Measurements from ENCODE around the gene TF. TPM values are rescaled to one million over a fixed set of nuclear protein-coding genes. Genes with fewer than 3 reads are reported as not detected.
"Not testable (repeated sequence)": the region's sequence is repeated elsewhere in the genome, so short reads cannot be mapped to it uniquely, and the experiment has no call there.

Gene TF
- total and polyA plus RNA-seq, 4 donors, result 5,045 to 9,659 (median 6,266) TPM

DNA sequence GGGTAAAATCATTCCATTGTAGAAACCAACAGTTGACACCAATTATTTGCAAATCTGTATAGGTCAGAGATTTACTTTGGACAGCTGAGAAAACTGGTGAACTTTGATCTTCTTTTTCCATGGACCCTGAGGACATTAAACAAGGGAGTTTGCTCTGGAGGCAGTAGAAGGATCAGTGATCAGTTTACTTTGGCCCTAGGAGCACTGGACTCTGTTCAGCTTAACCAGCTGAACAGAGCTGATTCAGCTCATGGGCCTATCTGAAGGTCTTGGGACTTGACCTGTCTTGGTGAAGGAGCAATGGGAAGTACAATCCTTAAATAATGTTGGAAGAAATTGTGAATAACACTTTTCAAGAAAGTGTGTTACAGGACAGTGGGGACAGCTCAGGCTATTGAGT, 15.2 kb upstream of the TF start (continued):
- peak; percentile 30 to 79 for TF ChIP-seq EGR1 (IDR thresholded peaks at IDR 0.05; ENCODE audit: low read depth in 2 of 2)
- peak; percentile 100 for TF ChIP-seq HNF4A (conservative IDR thresholded peaks at IDR 0.05)
- TF ChIP-seq HNF4G (IDR thresholded peaks at IDR 0.05), result peak; percentile 99
- TF ChIP-seq, protein P1, sequence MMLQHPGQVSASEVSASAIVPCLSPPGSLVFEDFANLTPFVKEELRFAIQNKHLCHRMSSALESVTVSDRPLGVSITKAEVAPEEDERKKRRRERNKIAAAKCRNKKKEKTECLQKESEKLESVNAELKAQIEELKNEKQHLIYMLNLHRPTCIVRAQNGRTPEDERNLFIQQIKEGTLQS (IDR thresholded peaks at IDR 0.05), result peak; percentile 55

DNA sequence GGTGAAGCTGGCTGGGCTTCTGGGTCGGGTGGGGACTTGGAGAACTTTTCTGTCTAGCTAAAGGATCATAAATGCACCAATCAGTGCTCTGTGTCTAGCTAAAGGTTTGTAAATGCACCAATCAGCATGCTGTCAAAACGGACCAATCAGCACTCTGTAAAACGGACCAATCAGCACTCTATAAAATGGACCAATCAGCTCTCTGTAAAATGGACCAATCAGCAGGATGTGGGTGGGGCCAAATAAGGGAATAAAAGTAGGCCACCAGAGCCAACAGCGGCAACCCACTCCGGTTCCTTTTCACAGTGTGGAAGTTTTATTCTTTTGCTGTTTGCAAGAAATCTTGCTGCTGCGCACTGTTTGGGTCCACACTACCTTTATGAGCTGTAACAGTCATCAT, 14.0 kb upstream of the TF start:
- H3K36me3 ChIP-seq (ENCODE audit: control insufficient read depth in 4 of 4, insufficient read depth in 3 of 4, low read depth in 1 of 4, low read length in 3 of 4); H3K4me3 ChIP-seq (ENCODE audit: low read depth in 1 of 3, low read length in 3 of 3); H3K9ac ChIP-seq (ENCODE audit: low read depth in 1 of 2, low read length in 2 of 2); DNase-seq (ENCODE audit: low spot score); H3K9me3 ChIP-seq (ENCODE audit: control insufficient read depth in 4 of 4, low read length in 3 of 4); H3K27me3 ChIP-seq (ENCODE audit: control insufficient read depth in 4 of 4, insufficient read depth in 4 of 4, low read length in 3 of 4): not testable (repeated sequence)
- TF ChIP-seq, protein P2, sequence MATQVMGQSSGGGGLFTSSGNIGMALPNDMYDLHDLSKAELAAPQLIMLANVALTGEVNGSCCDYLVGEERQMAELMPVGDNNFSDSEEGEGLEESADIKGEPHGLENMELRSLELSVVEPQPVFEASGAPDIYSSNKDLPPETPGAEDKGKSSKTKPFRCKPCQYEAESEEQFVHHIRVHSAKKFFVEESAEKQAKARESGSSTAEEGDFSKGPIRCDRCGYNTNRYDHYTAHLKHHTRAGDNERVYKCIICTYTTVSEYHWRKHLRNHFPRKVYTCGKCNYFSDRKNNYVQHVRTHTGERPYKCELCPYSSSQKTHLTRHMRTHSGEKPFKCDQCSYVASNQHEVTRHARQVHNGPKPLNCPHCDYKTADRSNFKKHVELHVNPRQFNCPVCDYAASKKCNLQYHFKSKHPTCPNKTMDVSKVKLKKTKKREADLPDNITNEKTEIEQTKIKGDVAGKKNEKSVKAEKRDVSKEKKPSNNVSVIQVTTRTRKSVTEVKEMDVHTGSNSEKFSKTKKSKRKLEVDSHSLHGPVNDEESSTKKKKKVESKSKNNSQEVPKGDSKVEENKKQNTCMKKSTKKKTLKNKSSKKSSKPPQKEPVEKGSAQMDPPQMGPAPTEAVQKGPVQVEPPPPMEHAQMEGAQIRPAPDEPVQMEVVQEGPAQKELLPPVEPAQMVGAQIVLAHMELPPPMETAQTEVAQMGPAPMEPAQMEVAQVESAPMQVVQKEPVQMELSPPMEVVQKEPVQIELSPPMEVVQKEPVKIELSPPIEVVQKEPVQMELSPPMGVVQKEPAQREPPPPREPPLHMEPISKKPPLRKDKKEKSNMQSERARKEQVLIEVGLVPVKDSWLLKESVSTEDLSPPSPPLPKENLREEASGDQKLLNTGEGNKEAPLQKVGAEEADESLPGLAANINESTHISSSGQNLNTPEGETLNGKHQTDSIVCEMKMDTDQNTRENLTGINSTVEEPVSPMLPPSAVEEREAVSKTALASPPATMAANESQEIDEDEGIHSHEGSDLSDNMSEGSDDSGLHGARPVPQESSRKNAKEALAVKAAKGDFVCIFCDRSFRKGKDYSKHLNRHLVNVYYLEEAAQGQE (IDR thresholded peaks at IDR 0.05), result peak; percentile 21
- peak; percentile 31 for TF ChIP-seq SP1 (IDR thresholded peaks at IDR 0.05)
- 56% methylated on average over 6 of the region's 6 CpGs for WGBS
- H3K4me1 ChIP-seq (ENCODE audit: control insufficient read depth in 4 of 4, insufficient read depth in 4 of 4, low read length in 3 of 4), result peaks cover 20 to 57% (median 52%) of the 10 kb centered on the region in 4 donors
- H3K27ac ChIP-seq (ENCODE audit: low read depth in 1 of 2, low read length in 2 of 2), result peak overlapping the region; percentile 64 to 79

GRCh38 chr3:133733226-133733625, 13.0 kb upstream of the TF start:
- peak; percentile 52 for DNase-seq (ENCODE audit: low spot score)
- H3K27ac ChIP-seq (ENCODE audit: low read depth in 1 of 2, low read length in 2 of 2), result peak overlapping the region; percentile 64 to 79
- peaks cover 20 to 57% (median 52%) of the 10 kb centered on the region in 4 donors for H3K4me1 ChIP-seq (ENCODE audit: control insufficient read depth in 4 of 4, insufficient read depth in 4 of 4, low read length in 3 of 4)
- TF ChIP-seq, protein P1 (IDR thresholded peaks at IDR 0.05), result peak; percentile 32
- peak; percentile 93 for TF ChIP-seq ZBTB33 (IDR thresholded peaks at IDR 0.05)
- TF ChIP-seq FOXA1 (IDR thresholded peaks at IDR 0.05), result peak; percentile 91
- TF ChIP-seq, protein P3, sequence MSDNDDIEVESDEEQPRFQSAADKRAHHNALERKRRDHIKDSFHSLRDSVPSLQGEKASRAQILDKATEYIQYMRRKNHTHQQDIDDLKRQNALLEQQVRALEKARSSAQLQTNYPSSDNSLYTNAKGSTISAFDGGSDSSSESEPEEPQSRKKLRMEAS (IDR thresholded peaks at IDR 0.05), result peak; percentile 90
- TF ChIP-seq RXRA (IDR thresholded peaks at IDR 0.05), result peak; percentile 99
- TF ChIP-seq NR2F2 (IDR thresholded peaks at IDR 0.05), result peak; percentile 66
- TF ChIP-seq HNF4A (conservative IDR thresholded peaks at IDR 0.05), result peak; percentile 97 to 99
- TF ChIP-seq, protein P2 (IDR thresholded peaks at IDR 0.05), result peak; percentile 87
- peak; percentile 98 for TF ChIP-seq SP1 (IDR thresholded peaks at IDR 0.05)
- TF ChIP-seq YY1 (IDR thresholded peaks at IDR 0.05), result peak; percentile 79
- TF ChIP-seq JUND (IDR thresholded peaks at IDR 0.05), result peak; percentile 76 to 88
- TF ChIP-seq CTCF (IDR thresholded peaks at IDR 0.05; ENCODE audit: low read depth, low read length, missing input control), result no peak
- peak in 1 of 2 donors; percentile 40 for TF ChIP-seq GABPA (IDR thresholded peaks at IDR 0.05 in 1 of 2, conservative IDR thresholded peaks at IDR 0.05 in 1 of 2)
- TF ChIP-seq RAD21 (IDR thresholded peaks at IDR 0.05), result peak; percentile 43 to 68
- TF ChIP-seq EGR1 (IDR thresholded peaks at IDR 0.05; ENCODE audit: low read depth in 2 of 2), result peak in 1 of 2 donors; percentile 79
- TF ChIP-seq TAF1 (conservative IDR thresholded peaks at IDR 0.05), result no peak
- peak; percentile 86 for TF ChIP-seq FOXA2 (IDR thresholded peaks at IDR 0.05)
- peak; percentile 96 for TF ChIP-seq HNF4G (IDR thresholded peaks at IDR 0.05)
- H3K36me3 ChIP-seq (ENCODE audit: control insufficient read depth in 4 of 4, insufficient read depth in 3 of 4, low read depth in 1 of 4, low read length in 3 of 4), result no peaks in the 10 kb centered on the region
- no peaks in the 10 kb centered on the region for H3K27me3 ChIP-seq (ENCODE audit: control insufficient read depth in 4 of 4, insufficient read depth in 4 of 4, low read length in 3 of 4)
- no peaks in the 10 kb centered on the region for H3K9me3 ChIP-seq (ENCODE audit: control insufficient read depth in 4 of 4, low read length in 3 of 4)
- peak overlapping the region; percentile 11 to 54 (median 31) for H3K4me3 ChIP-seq (ENCODE audit: low read depth in 1 of 3, low read length in 3 of 3)
- 36% methylated on average over 4 of the region's 4 CpGs for WGBS
- no peak overlapping the region for H3K9ac ChIP-seq (ENCODE audit: low read depth in 1 of 2, low read length in 2 of 2)
